ENCODE results near the gene PIEZO1. TPM values are rescaled to one million over a fixed set of nuclear protein-coding genes. Genes with fewer than 3 reads are reported as not detected.

PIEZO1 gene
- total RNA-seq, 1 donor from 2014 or later = 247 TPM

- Mint-ChIP-seq H3K27ac (ENCODE audit: unreplicated experiment) (no peak overlapping the region), H3K4me1 (ENCODE audit: low read depth, unreplicated experiment) (no peaks in the 10 kb centered on the region), H3K9me3 (ENCODE audit: unreplicated experiment) (no peaks in the 10 kb centered on the region), H3K36me3 (ENCODE audit: low read depth, unreplicated experiment) (peaks cover 14% of the 10 kb centered on the region), H3K4me3 (ENCODE audit: unreplicated experiment) (no peak overlapping the region), H3K27me3 (ENCODE audit: low read depth, unreplicated experiment) (no peaks in the 10 kb centered on the region)
- H3K4me2 ChIP-seq (ENCODE audit: low read length) = no peak overlapping the region
- H3K79me2 ChIP-seq (ENCODE audit: insufficient read depth, low read length) = peaks cover 39% of the 10 kb centered on the region
- no peak overlapping the region for H3K4me3 ChIP-seq (ENCODE audit: insufficient read depth, low read depth, low read length)
- H3K36me3 ChIP-seq (ENCODE audit: insufficient read depth, low read length) = peaks cover 17% of the 10 kb centered on the region
- H3K9me3 ChIP-seq (ENCODE audit: insufficient read depth, low read depth, low read length) = no peaks in the 10 kb centered on the region
- no peak for TF ChIP-seq EZH2 (IDR thresholded peaks at IDR 0.05; ENCODE audit: insufficient read depth, low read length)
- no peak for TF ChIP-seq CTCF (IDR thresholded peaks at IDR 0.05; ENCODE audit: insufficient read depth, low read depth, low read length)
- H3K27me3 ChIP-seq (ENCODE audit: insufficient read depth, low read length) = no peaks in the 10 kb centered on the region
- no peak for DNase-seq (ENCODE audit: low read depth)
- no peak overlapping the region for H2AFZ ChIP-seq (ENCODE audit: low read depth, low read length)
- peaks cover 79% of the 10 kb centered on the region for H4K20me1 ChIP-seq (ENCODE audit: insufficient read depth, low read length)
- H3K9ac ChIP-seq (ENCODE audit: low read length) = no peak overlapping the region
- H3K4me1 ChIP-seq (ENCODE audit: insufficient read depth, low read length) = no peaks in the 10 kb centered on the region
- no peak for FAIRE-seq
- H3K27ac ChIP-seq (ENCODE audit: low read depth, low read length) = no peak overlapping the region
Observed at GRCh38 chr16:88714420-88715302, 70.4 kb downstream of the PIEZO1 start.

GRCh38 chr16:88713568-88714419, 71.2 kb downstream of the PIEZO1 start:
- no peaks in the 10 kb centered on the region for H3K4me1 Mint-ChIP-seq (ENCODE audit: low read depth, unreplicated experiment)
- peaks cover 12% of the 10 kb centered on the region for H3K36me3 Mint-ChIP-seq (ENCODE audit: low read depth, unreplicated experiment)
- H3K27ac Mint-ChIP-seq (ENCODE audit: unreplicated experiment) = no peak overlapping the region
- FAIRE-seq = no peak
- DNase-seq (ENCODE audit: low read depth) = no peak
- H3K9ac ChIP-seq (ENCODE audit: low read length) = no peak overlapping the region
- no peak overlapping the region for H3K27ac ChIP-seq (ENCODE audit: low read depth, low read length)
- H3K27me3 ChIP-seq (ENCODE audit: insufficient read depth, low read length) = no peaks in the 10 kb centered on the region
- H3K9me3 Mint-ChIP-seq (ENCODE audit: unreplicated experiment) = no peaks in the 10 kb centered on the region
- peaks cover 13% of the 10 kb centered on the region for H3K36me3 ChIP-seq (ENCODE audit: insufficient read depth, low read length)
- H3K4me1 ChIP-seq (ENCODE audit: insufficient read depth, low read length) = no peaks in the 10 kb centered on the region
- H3K79me2 ChIP-seq (ENCODE audit: insufficient read depth, low read length) = peaks cover 48% of the 10 kb centered on the region
- H3K4me3 ChIP-seq (ENCODE audit: insufficient read depth, low read depth, low read length) = no peak overlapping the region
- H3K4me3 Mint-ChIP-seq (ENCODE audit: unreplicated experiment) = no peak overlapping the region
- TF ChIP-seq CTCF (IDR thresholded peaks at IDR 0.05; ENCODE audit: insufficient read depth, low read depth, low read length) (no peak), EZH2 (IDR thresholded peaks at IDR 0.05; ENCODE audit: insufficient read depth, low read length) (no peak)
- H2AFZ ChIP-seq (ENCODE audit: low read depth, low read length) = no peak overlapping the region
- H4K20me1 ChIP-seq (ENCODE audit: insufficient read depth, low read length) = peaks cover 80% of the 10 kb centered on the region
- H3K27me3 Mint-ChIP-seq (ENCODE audit: low read depth, unreplicated experiment) = no peaks in the 10 kb centered on the region
- H3K4me2 ChIP-seq (ENCODE audit: low read length) = no peak overlapping the region
- H3K9me3 ChIP-seq (ENCODE audit: insufficient read depth, low read depth, low read length) = no peaks in the 10 kb centered on the region

Measured in astrocyte (in vitro differentiated cells and primary cell).